ENCODE measurements around the gene AMT.

GRCh38 chr3:49416867-49417266 is 5.4 kb downstream of the AMT start:
- TF ChIP-seq, protein P1, sequence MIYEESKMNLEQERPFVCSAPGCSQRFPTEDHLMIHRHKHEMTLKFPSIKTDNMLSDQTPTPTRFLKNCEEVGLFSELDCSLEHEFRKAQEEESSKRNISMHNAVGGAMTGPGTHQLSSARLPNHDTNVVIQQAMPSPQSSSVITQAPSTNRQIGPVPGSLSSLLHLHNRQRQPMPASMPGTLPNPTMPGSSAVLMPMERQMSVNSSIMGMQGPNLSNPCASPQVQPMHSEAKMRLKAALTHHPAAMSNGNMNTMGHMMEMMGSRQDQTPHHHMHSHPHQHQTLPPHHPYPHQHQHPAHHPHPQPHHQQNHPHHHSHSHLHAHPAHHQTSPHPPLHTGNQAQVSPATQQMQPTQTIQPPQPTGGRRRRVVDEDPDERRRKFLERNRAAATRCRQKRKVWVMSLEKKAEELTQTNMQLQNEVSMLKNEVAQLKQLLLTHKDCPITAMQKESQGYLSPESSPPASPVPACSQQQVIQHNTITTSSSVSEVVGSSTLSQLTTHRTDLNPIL (CRISPR knock-in tag; IDR thresholded peaks at IDR 0.05; ENCODE audit: low read depth): no peak
- TF ChIP-seq ZNF70 (CRISPR knock-in tag; IDR thresholded peaks at IDR 0.05) (no peak), ESRRG (CRISPR knock-in tag; IDR thresholded peaks at IDR 0.05) (no peak), ZC3H10 (CRISPR knock-in tag; IDR thresholded peaks at IDR 0.05) (no peak), ARNTL (CRISPR knock-in tag; IDR thresholded peaks at IDR 0.05; ENCODE audit: borderline replicate concordance, low read depth) (no peak), CSDC2 (CRISPR knock-in tag; IDR thresholded peaks at IDR 0.05) (no peak), TCF4 (CRISPR knock-in tag; IDR thresholded peaks at IDR 0.05; ENCODE audit: borderline replicate concordance) (no peak), ZFP3 (CRISPR knock-in tag; IDR thresholded peaks at IDR 0.05) (no peak)
- TF ChIP-seq, protein P2, sequence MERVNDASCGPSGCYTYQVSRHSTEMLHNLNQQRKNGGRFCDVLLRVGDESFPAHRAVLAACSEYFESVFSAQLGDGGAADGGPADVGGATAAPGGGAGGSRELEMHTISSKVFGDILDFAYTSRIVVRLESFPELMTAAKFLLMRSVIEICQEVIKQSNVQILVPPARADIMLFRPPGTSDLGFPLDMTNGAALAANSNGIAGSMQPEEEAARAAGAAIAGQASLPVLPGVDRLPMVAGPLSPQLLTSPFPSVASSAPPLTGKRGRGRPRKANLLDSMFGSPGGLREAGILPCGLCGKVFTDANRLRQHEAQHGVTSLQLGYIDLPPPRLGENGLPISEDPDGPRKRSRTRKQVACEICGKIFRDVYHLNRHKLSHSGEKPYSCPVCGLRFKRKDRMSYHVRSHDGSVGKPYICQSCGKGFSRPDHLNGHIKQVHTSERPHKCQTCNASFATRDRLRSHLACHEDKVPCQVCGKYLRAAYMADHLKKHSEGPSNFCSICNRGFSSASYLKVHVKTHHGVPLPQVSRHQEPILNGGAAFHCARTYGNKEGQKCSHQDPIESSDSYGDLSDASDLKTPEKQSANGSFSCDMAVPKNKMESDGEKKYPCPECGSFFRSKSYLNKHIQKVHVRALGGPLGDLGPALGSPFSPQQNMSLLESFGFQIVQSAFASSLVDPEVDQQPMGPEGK (CRISPR knock-in tag; IDR thresholded peaks at IDR 0.05; ENCODE audit: borderline replicate concordance): no peak
- TF ChIP-seq, protein P3, sequence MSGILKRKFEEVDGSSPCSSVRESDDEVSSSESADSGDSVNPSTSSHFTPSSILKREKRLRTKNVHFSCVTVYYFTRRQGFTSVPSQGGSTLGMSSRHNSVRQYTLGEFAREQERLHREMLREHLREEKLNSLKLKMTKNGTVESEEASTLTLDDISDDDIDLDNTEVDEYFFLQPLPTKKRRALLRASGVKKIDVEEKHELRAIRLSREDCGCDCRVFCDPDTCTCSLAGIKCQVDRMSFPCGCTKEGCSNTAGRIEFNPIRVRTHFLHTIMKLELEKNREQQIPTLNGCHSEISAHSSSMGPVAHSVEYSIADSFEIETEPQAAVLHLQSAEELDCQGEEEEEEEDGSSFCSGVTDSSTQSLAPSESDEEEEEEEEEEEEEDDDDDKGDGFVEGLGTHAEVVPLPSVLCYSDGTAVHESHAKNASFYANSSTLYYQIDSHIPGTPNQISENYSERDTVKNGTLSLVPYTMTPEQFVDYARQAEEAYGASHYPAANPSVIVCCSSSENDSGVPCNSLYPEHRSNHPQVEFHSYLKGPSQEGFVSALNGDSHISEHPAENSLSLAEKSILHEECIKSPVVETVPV (CRISPR knock-in tag; IDR thresholded peaks at IDR 0.05): no peak

All from SK-N-SH treated with all-trans-retinoic acid at 6 μM for 48 hours (cell line).